GM12875 (cell line): ENCODE measurements around the gene ABCA2.

Experiments
- H3K4me3 ChIP-seq: one replicate; pipeline ENCODE4 v1.5.1; 2011; ENCODE audit warnings: low read depth, low read length, control low read depth
- TF ChIP-seq, protein P1 (sequence below): IDR thresholded peaks from 2 replicates; pipeline ENCODE4 v1.5.1; 2011; ENCODE audit warnings: low read depth, mild to moderate bottlenecking, control low read depth, inconsistent platforms, low read length, moderate library complexity, borderline replicate concordance; ENCODE audit not compliant: insufficient read depth

Gene ABCA2

DNA sequence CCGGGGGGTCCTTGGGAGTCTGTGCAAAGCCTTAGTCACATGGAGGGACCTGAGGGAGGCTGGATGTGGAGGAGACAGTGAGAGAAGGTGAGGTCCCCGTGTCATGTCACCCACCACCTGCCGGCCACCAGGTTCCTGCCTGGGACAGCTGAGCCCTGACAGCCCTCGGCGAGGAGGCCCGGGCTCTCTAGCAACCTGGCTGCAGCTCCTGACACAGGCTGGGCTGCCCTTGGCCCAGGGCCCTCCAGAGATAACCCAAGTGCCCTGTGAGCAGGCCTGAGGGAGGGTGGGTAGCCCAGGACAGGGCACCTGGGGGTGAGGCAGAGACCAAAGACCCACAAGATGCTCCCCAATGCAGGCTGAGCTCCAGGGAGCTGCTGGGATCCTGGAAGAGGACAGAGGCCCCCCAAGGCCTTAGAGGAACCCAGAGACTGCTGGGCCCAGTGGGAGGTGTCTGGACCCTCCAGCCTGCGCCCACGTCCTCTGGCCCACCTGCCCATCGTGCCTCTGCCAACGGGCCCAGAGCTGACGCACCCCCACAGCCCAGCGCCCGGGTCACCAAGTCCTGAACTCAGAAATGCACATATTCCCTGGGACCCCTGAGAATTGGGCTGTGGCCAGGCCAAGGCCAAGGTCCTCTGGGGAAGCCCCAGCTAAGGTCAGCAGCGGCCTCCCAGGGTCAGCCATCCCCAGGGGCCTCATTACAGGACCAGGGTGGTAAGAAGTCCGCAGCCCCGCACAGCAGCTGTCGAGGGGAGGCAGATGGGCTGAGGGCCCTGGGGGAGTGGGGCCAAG is 59.5 kb downstream of the ABCA2 start:
- TF ChIP-seq, protein P1, sequence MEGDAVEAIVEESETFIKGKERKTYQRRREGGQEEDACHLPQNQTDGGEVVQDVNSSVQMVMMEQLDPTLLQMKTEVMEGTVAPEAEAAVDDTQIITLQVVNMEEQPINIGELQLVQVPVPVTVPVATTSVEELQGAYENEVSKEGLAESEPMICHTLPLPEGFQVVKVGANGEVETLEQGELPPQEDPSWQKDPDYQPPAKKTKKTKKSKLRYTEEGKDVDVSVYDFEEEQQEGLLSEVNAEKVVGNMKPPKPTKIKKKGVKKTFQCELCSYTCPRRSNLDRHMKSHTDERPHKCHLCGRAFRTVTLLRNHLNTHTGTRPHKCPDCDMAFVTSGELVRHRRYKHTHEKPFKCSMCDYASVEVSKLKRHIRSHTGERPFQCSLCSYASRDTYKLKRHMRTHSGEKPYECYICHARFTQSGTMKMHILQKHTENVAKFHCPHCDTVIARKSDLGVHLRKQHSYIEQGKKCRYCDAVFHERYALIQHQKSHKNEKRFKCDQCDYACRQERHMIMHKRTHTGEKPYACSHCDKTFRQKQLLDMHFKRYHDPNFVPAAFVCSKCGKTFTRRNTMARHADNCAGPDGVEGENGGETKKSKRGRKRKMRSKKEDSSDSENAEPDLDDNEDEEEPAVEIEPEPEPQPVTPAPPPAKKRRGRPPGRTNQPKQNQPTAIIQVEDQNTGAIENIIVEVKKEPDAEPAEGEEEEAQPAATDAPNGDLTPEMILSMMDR = no peak
- H3K4me3 ChIP-seq = no peak overlapping the region

DNA sequence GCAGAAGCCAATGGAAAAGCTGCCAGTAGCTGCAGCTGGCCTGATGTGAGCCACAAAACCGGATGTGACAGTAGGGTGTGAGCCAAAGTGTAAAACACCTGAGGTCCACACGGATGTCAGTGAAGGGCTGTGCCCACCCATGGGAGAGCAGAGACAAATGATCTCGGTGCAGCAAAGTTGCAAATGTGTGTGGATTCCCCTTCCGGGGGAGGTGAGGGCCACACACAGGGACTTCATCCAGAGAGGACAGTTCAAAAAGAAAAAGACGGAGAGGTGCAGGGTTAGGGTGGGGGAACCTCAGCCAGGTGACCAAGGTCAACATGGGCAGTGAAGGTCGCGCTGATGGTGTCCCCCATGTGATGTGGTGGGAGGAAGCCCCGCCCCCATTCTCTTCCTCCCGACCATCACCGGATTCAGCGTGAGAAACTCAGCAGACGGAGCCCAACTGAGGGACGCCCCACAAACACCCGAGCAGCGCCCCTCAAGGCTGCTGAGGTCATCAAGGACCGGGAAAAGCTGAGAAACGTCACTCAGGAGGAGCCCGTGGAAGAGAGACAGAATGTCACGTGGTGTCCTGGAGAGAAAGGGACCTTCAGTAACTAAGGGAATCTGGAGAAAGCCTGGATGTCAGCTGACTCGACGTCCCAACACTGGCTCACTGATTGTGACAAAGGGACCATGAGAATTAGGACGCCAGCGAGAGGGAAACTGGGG is 62.1 kb downstream of the ABCA2 start:
- TF ChIP-seq, protein P1 = no peak

DNA sequence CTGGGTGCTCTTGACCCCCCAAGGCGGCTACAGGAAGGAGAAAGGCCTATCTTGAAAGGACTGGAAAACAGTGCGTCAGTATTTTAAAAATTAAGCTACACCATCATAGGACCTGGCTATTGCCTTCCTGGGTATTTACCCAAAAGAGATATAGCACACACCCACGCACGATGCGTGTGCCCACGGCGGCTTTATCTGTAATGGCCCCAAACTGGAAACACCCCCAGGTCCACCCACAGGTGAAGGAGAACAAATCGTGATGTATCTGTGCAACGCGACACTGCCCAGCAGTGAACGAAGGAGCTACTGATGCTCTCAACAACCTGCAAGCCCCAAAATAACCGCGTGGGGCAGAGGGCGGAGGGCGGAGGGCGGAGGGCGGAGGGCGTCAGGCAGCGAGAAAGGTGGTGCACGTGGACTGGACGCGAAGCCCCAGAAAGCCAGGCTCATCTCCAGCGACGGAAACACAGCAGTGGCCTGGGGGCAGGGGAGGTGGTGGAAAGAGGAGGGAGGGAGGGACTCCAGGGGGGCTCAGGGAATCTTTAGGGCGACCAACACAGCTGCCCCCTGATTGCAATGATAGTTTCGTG is 63.1 kb downstream of the ABCA2 start:
- TF ChIP-seq, protein P1 = no peak
- no peak overlapping the region for H3K4me3 ChIP-seq

More for the DNA sequence above, 62.1 kb downstream of the ABCA2 start:
- H3K4me3 ChIP-seq = no peak overlapping the region

DNA sequence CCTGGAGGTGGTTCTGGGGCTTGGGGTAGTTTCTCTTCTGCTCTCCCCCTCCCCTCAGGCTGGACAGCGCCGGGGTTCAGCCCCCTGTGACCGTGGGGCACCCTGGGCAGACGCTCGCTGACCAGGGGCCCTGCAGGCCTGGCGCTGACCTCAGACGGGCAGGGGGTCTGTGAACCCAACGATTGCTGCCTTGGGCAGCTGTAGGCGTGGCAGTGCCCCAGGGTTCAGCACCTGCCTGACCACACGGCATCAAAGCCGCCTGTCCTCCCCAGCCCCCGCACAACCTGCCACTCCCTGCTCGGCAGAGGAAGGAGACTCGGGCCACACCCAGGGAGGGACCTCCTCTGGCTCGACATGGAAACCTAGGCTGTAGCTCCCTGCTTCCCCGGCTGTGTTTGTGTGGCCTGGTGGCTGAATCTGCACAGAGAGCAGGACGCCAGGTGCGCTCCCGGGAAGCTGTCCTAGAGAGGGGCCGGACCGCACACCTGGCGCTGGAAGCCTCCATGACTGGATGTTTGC is 63.8 kb downstream of the ABCA2 start:
- no peak overlapping the region for H3K4me3 ChIP-seq

DNA sequence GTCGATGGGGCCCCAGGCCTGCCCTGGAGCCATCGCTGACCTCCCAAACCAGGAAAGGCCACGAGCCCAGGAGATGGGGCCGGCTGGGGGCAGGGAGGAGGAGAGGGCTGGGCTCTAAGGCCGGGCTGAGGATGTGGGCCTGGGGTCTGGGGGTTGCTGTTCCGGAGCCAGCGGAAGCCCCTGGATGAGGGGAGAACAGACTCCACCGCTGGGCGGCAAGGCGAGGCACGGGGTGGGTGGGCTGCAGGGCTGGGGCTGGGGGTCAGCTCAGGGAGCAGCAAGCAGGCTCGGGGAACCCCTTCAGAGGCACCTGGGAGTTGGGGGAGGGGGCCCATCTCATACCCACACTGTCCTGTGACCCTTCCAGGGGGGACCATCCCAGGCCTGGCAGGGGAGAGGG is 64.3 kb downstream of the ABCA2 start:
- TF ChIP-seq, protein P1 = no peak
- no peak overlapping the region for H3K4me3 ChIP-seq

More for the DNA sequence above, 63.8 kb downstream of the ABCA2 start:
- TF ChIP-seq, protein P1 = no peak

DNA sequence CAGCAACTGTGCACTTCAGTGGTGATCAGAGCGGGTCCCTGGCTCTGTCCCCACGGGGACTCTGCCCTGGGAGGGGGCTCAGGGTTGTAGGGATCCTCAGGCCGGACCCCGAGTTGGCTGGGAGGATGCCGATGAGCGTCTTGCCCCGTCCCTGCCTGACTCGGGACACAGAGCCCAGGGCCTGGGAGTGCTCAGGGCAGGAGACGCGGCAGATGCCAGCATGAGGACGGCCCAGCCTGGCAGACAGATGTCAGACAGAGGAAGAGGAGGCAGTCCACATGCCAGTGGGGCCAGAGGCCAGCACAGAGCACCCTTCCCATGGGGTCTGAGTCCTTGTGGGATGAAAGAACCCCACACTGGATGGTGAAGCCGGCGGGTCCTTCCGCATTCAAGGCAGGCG is 64.7 kb downstream of the ABCA2 start:
- H3K4me3 ChIP-seq = no peak overlapping the region
- TF ChIP-seq, protein P1 = no peak
